ENCODE results near the gene DCN. TPM values are rescaled to one million over a fixed set of nuclear protein-coding genes. Genes with fewer than 3 reads are reported as not detected.
A peak's percentile ranks its signal among the peaks of the same experiment; 100 is the strongest.

The DCN gene
- polyA plus RNA-seq, 1 of the 3 experiments (the other 2 are of a cell fraction), result 5.5 TPM

DNA sequence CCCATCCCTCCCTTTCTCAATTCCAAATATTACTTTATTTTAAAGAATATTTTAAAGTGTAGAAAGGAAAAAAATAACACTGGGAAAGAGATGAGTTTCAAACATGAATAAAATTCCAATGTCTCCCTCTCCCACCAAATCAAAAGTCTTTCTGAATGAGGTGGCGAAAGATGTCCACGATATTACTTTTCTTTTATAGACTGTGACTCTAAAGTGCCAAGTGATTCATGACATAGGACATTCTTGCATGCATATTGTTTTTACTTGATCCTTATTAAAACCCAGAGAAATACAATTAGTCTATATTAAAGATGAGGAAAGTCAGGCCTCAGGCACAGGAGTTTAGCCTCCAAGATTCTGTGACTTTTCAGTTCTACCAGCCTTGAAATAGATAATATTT, 55.3 kb downstream of the DCN start:
- Histone ChIP-seq H3K79me2 (ENCODE audit: insufficient read depth) (no peaks in the 10 kb centered on the region), H3K27ac (ENCODE audit: low read depth in 2 of 2, low read length in 1 of 2) (peak overlapping the region in 1 of 2 experiments; percentile 73; a peak in 3 of 4 replicates), H3F3A (replicated peaks; ENCODE audit: insufficient read depth) (peaks cover 11% of the 10 kb centered on the region), H3K4me3 (ENCODE audit: low read depth in 2 of 2, low read length in 1 of 2) (no peak overlapping the region), H3K4me2 (no peak overlapping the region), H3K36me3 (replicated peaks in 1 of 2; ENCODE audit: control insufficient read depth in 1 of 2, insufficient read depth in 2 of 2, low read length in 1 of 2) (no peaks in the 10 kb centered on the region), H4K20me1 (ENCODE audit: insufficient read depth) (no peaks in the 10 kb centered on the region), H3K4me1 (ENCODE audit: control insufficient read depth in 1 of 2, insufficient read depth in 2 of 2, low read depth in 1 of 2, low read length in 1 of 2) (peaks cover 0 to 13% of the 10 kb centered on the region in 2 experiments; a peak in 2 of 4 replicates), H3K27me3 (ENCODE audit: insufficient read depth) (no peaks in the 10 kb centered on the region), H2AFZ (ENCODE audit: low read depth) (0 out of 2 replicates have a peak overlapping the region, but pooled peaks have one; percentile 3), H3K9me3 (no peaks in the 10 kb centered on the region), H3K9ac (peak overlapping the region; percentile 18; the same call in 1 of the 2 replicates), H3K9me2 (no peaks in the 10 kb centered on the region)
- 62% methylated on average over 2 of the region's 2 CpGs for WGBS (ENCODE audit: low lambda C conversion rate)
- ChIA-PET CTCF (no interaction called here), POLR2A (no interaction called here)
- peak; percentile 32; the same call in 1 of the 2 replicates for TF ChIP-seq FOSL2 (IDR thresholded peaks at IDR 0.05; ENCODE audit: borderline replicate concordance, low read depth)
- TF ChIP-seq, protein P1, sequence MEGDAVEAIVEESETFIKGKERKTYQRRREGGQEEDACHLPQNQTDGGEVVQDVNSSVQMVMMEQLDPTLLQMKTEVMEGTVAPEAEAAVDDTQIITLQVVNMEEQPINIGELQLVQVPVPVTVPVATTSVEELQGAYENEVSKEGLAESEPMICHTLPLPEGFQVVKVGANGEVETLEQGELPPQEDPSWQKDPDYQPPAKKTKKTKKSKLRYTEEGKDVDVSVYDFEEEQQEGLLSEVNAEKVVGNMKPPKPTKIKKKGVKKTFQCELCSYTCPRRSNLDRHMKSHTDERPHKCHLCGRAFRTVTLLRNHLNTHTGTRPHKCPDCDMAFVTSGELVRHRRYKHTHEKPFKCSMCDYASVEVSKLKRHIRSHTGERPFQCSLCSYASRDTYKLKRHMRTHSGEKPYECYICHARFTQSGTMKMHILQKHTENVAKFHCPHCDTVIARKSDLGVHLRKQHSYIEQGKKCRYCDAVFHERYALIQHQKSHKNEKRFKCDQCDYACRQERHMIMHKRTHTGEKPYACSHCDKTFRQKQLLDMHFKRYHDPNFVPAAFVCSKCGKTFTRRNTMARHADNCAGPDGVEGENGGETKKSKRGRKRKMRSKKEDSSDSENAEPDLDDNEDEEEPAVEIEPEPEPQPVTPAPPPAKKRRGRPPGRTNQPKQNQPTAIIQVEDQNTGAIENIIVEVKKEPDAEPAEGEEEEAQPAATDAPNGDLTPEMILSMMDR (IDR thresholded peaks at IDR 0.05), result no peak
- no peak for TF ChIP-seq GATA2 (CRISPR knock-in tag; IDR thresholded peaks at IDR 0.05)
- peak; percentile 28 for TF ChIP-seq JUND (IDR thresholded peaks at IDR 0.05)
- DNase-seq, result no peak

DNA sequence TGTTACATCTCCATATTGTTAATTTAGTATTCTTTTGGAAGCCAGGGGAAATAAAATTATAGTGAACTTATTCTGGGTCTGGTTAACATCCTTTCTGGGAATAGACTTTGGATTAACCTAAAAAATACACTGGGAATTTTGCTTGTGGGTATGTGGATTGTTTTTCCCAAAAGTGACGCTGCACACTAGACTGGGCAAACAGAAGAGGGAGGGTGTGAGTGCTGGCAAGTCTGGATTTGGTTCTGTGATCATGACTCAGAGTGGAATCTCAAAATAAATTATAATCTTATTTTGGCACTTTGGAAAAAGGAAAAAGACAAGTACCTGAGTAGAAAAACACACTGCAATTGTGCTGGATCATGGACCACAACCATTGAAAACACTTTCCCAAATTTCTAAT, 56.1 kb downstream of the DCN start:
- no peak for TF ChIP-seq MEF2A (IDR thresholded peaks at IDR 0.05; ENCODE audit: borderline replicate concordance, low read depth)
- no peak for TF ChIP-seq SMC3 (IDR thresholded peaks at IDR 0.05; ENCODE audit: low read depth, low read length)
- TF ChIP-seq TEAD4 (IDR thresholded peaks at IDR 0.05; ENCODE audit: borderline replicate concordance, insufficient read depth), result no peak
- no peak for TF ChIP-seq EP300 (IDR thresholded peaks at IDR 0.05; ENCODE audit: borderline replicate concordance in 1 of 2, low read depth in 1 of 2, low read length in 1 of 2)
- no peak for TF ChIP-seq YY1 (IDR thresholded peaks at IDR 0.05; ENCODE audit: low read depth)
- no peak for TF ChIP-seq ELF1 (IDR thresholded peaks at IDR 0.05)
- TF ChIP-seq, protein P2, sequence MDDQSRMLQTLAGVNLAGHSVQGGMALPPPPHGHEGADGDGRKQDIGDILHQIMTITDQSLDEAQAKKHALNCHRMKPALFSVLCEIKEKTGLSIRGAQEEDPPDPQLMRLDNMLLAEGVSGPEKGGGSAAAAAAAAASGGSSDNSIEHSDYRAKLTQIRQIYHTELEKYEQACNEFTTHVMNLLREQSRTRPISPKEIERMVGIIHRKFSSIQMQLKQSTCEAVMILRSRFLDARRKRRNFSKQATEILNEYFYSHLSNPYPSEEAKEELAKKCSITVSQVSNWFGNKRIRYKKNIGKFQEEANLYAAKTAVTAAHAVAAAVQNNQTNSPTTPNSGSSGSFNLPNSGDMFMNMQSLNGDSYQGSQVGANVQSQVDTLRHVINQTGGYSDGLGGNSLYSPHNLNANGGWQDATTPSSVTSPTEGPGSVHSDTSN (IDR thresholded peaks at IDR 0.05), result no peak
- TF ChIP-seq TAF1 (IDR thresholded peaks at IDR 0.05; ENCODE audit: borderline replicate concordance, low read depth, low read length), result no peak
- no peak for TF ChIP-seq POLR2AphosphoS5 (IDR thresholded peaks at IDR 0.05; ENCODE audit: low read depth, low read length)
- TF ChIP-seq MXI1 (IDR thresholded peaks at IDR 0.05; ENCODE audit: low read depth, low read length), result no peak
- no peak for TF ChIP-seq NRF1 (IDR thresholded peaks at IDR 0.05; ENCODE audit: low read depth, low read length)
- no peak for TF ChIP-seq GABPA (IDR thresholded peaks at IDR 0.05; ENCODE audit: low read depth)
- TF ChIP-seq, protein P1 (IDR thresholded peaks at IDR 0.05), result no peak
- no peak for TF ChIP-seq EZH2phosphoT487 (IDR thresholded peaks at IDR 0.05; ENCODE audit: borderline replicate concordance, low read depth)
- CTCF ChIA-PET, result no interaction called here
- no peaks in the 10 kb centered on the region for H3K27me3 ChIP-seq (ENCODE audit: insufficient read depth)
- 89% methylated on average over 1 of the region's 1 CpG for WGBS (ENCODE audit: low lambda C conversion rate)
- POLR2A ChIA-PET, result no interaction called here
- no peaks in the 10 kb centered on the region for H3K36me3 ChIP-seq (replicated peaks in 1 of 2; ENCODE audit: control insufficient read depth in 1 of 2, insufficient read depth in 2 of 2, low read length in 1 of 2)
- H4K20me1 ChIP-seq (ENCODE audit: insufficient read depth), result no peaks in the 10 kb centered on the region
- no peak overlapping the region for H3K4me2 ChIP-seq
- H3K9me2 ChIP-seq, result no peaks in the 10 kb centered on the region
- peaks cover 0 to 7% of the 10 kb centered on the region in 2 experiments; a peak in 2 of 4 replicates for H3K4me1 ChIP-seq (ENCODE audit: control insufficient read depth in 1 of 2, insufficient read depth in 2 of 2, low read depth in 1 of 2, low read length in 1 of 2)
- DNase-seq, result no peak
- H3F3A ChIP-seq (replicated peaks; ENCODE audit: insufficient read depth), result peaks cover 8% of the 10 kb centered on the region
- 0 out of 2 replicates have a peak overlapping the region, but pooled peaks have one; percentile 3 for H2AFZ ChIP-seq (ENCODE audit: low read depth)
- H3K9me3 ChIP-seq, result no peaks in the 10 kb centered on the region
- H3K4me3 ChIP-seq (ENCODE audit: low read depth in 2 of 2, low read length in 1 of 2), result no peak overlapping the region
- H3K79me2 ChIP-seq (ENCODE audit: insufficient read depth), result no peaks in the 10 kb centered on the region
- H3K27ac ChIP-seq (ENCODE audit: low read depth in 2 of 2, low read length in 1 of 2), result peak overlapping the region; percentile 34 to 73
- 0 out of 2 replicates have a peak overlapping the region, but pooled peaks have one; percentile 18 for H3K9ac ChIP-seq
